ENCODE results near the gene PLXNA1. TPM values are rescaled to one million over a fixed set of nuclear protein-coding genes. Genes with fewer than 3 reads are reported as not detected.

The PLXNA1 gene
- total and polyA plus RNA-seq, 10 of the 15 experiments (the other 5 are each of a cell fraction or from before 2014, with no cell fraction given), result 0.03 to 16.4 (median 2.5) TPM

DNA sequence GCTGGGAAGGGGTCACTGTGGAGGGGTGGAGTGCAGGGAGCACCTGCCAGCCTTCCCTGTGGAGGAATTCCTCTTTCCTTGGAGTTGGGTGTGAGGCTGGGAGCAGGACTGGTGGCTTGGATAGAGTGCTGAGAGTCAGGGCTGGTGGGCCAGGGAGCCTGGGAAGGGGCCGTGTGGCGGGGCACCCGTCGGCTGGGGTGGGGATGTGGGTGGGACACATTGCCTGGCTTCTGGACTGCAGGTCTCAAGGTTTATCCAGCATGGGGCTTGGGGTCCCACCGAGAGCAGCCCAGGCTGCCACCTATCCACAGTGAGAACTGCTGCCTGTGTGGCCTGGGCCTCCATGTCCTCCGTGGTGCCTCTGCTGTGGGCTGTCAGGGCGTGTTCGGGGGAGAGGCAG, 4.7 kb downstream of the PLXNA1 start (continued):
- no peak for TF ChIP-seq ZBTB11 (CRISPR knock-in tag; IDR thresholded peaks at IDR 0.05)
- TF ChIP-seq NR2C2 (IDR thresholded peaks at IDR 0.05; ENCODE audit: borderline replicate concordance, control insufficient read depth, insufficient read length, low read depth), result no peak
- no peak for TF ChIP-seq NFYB (IDR thresholded peaks at IDR 0.05; ENCODE audit: insufficient read depth, low read depth, low read length)
- TF ChIP-seq ELK1 (IDR thresholded peaks at IDR 0.05; ENCODE audit: low read depth, low read length), result no peak

DNA sequence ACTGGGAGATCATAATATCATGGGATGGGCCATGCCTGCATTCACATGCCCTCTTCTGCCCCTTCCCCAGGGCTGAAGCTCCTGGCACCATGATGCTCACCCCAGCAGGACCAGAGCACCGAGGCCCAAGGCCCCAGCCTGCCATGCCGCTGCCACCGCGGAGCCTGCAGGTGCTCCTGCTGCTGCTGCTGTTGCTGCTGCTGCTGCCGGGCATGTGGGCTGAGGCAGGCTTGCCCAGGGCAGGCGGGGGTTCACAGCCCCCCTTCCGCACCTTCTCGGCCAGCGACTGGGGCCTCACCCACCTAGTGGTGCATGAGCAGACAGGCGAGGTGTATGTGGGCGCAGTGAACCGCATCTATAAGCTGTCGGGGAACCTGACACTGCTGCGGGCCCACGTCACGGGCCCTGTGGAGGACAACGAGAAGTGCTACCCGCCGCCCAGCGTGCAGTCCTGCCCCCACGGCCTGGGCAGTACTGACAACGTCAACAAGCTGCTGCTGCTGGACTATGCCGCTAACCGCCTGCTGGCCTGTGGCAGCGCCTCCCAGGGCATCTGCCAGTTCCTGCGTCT, 5.6 kb downstream of the PLXNA1 start:
- intact Hi-C loops (cut with micrococcal nuclease; ENCODE audit: unreplicated experiment), result loop anchor here (10.0 kb wide), 2 partner anchors 466 to 556 kb away; no protein-coding TSS in a partner anchor
- WGBS (ENCODE audit: insufficient coverage, insufficient replicate concordance, low lambda C conversion rate, missing lambda C conversion rate), result 89% methylated on average over 26 of the region's 26 CpGs
- no peaks in the 10 kb centered on the region for H3K27me3 ChIP-seq (replicated peaks in 1 of 2; ENCODE audit: control insufficient read depth in 2 of 2, insufficient read depth in 2 of 2, low read length in 1 of 2)
- H4K20me1 ChIP-seq (ENCODE audit: control insufficient read depth, insufficient read depth), result no peaks in the 10 kb centered on the region
- FAIRE-seq, result no peak
- no peaks in the 10 kb centered on the region; the same call in none of the 2 replicates for H3K79me2 ChIP-seq (ENCODE audit: control insufficient read depth, insufficient read depth, low read length)
- no peak overlapping the region for H3K27ac ChIP-seq (ENCODE audit: control insufficient read depth, insufficient read depth)
- H2AFZ ChIP-seq (ENCODE audit: control insufficient read depth, low read depth, low read length), result no peak overlapping the region
- no peak overlapping the region for H3K4me3 ChIP-seq
- ChIA-PET CTCF (no interaction called here), SMC1A (ENCODE audit: uncharacterized antibody, unreplicated experiment) (no interaction called here), POLR2A (no interaction called here), RAD21 (ENCODE audit: unreplicated experiment) (no interaction called here)
- peaks cover 0 to 11% of the 10 kb centered on the region in 2 experiments; a peak in 2 of 4 replicates for H3K36me3 ChIP-seq (ENCODE audit: control insufficient read depth in 2 of 2, insufficient read depth in 2 of 2, low read length in 1 of 2)
- no peaks in the 10 kb centered on the region for H3K4me1 ChIP-seq (ENCODE audit: control insufficient read depth, insufficient read depth, low read length)
- H3K9ac ChIP-seq (ENCODE audit: control insufficient read depth, insufficient read depth, low read length), result no peak overlapping the region
- H3K4me2 ChIP-seq (ENCODE audit: control insufficient read depth, insufficient read depth), result no peak overlapping the region
- no peaks in the 10 kb centered on the region for H3K9me3 ChIP-seq (replicated peaks; ENCODE audit: control insufficient read depth, insufficient read depth, low read length)
- ATAC-seq, result no peak
- DNase-seq (ENCODE audit: low read depth, low spot score), result no peak
- in situ Hi-C loops (cut with MboI), result no loop called here
- no TSS peak for BruUV-seq (replicated peaks)
- TF ChIP-seq SRF (IDR thresholded peaks at IDR 0.05; ENCODE audit: low read depth in 2 of 2, low read length in 2 of 2), result no peak
- no peak for TF ChIP-seq KDM1A (IDR thresholded peaks at IDR 0.05; ENCODE audit: borderline replicate concordance)
- no peak for TF ChIP-seq EGR1 (IDR thresholded peaks at IDR 0.05; ENCODE audit: borderline replicate concordance in 1 of 2, low read depth in 2 of 2, low read length in 2 of 2)
- no peak for TF ChIP-seq MYC (IDR thresholded peaks at IDR 0.05; ENCODE audit: insufficient read depth, insufficient read length, insufficient replicate concordance, low read length, severe bottlenecking)
- TF ChIP-seq ZBTB11 (CRISPR knock-in tag; IDR thresholded peaks at IDR 0.05), result no peak
- no peak for TF ChIP-seq CREM (IDR thresholded peaks at IDR 0.05; ENCODE audit: low read depth)
- TF ChIP-seq ZBTB33 (IDR thresholded peaks at IDR 0.05), result no peak
- no peak for TF ChIP-seq RAD51 (IDR thresholded peaks at IDR 0.05)
